ENCODE results near the gene TBC1D3E.
"Not testable (repeated sequence)": the region's sequence is repeated elsewhere in the genome, so short reads cannot be mapped to it uniquely, and the experiment has no call there.

- not testable (repeated sequence) for TF ChIP-seq POLR2A, CTCF (IDR thresholded peaks at IDR 0.05)
Measured at GRCh38 chr17:38087344-38087743, 40.4 kb upstream of the TBC1D3E start.
